Subcutaneous adipose tissue (tissue), 4 donors: ENCODE results near the gene GNB1. TPM values are rescaled to one million over a fixed set of nuclear protein-coding genes. Genes with fewer than 3 reads are reported as not detected.

Experiments
- CTCF ChIP-seq: fragments of 450-650 bp; IDR thresholded peaks from one replicate; pipeline ENCODE4 v1.5.1; 2016; ENCODE audit warnings: low read depth, mild to moderate bottlenecking, control low read depth, antibody characterized with exemption, moderate library complexity
- total RNA-seq, 4 donors: library from RNA; depleted of rRNA; stranded (reverse); fragments of >200 nt; gene quantifications; one replicate each; pipeline ENCODE4 v1.1.0, GENCODE V29; 2016

Gene GNB1
- total RNA-seq, 4 donors from 2014 or later = 157 to 173 (median 164) TPM

- no peak for TF ChIP-seq CTCF
Observed at GRCh38 chr1:1760715-1761114, 130.2 kb downstream of the GNB1 start.

DNA sequence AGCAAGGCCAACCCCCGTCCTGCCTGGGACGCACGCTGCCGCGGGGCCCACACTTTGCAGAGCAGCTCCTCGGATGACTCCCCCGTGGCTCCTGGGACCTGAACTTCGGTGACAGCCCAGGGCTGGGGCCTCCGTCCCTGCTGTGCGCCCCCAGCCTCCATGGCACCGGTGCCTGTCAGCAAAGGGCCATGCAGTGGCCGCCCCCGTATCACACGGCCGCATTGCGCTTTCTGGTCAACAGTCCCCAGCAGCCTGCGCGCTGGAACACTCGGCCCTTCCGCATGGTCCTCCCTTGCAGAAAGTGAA, 130.6 kb downstream of the GNB1 start:
- no peak for TF ChIP-seq CTCF

DNA sequence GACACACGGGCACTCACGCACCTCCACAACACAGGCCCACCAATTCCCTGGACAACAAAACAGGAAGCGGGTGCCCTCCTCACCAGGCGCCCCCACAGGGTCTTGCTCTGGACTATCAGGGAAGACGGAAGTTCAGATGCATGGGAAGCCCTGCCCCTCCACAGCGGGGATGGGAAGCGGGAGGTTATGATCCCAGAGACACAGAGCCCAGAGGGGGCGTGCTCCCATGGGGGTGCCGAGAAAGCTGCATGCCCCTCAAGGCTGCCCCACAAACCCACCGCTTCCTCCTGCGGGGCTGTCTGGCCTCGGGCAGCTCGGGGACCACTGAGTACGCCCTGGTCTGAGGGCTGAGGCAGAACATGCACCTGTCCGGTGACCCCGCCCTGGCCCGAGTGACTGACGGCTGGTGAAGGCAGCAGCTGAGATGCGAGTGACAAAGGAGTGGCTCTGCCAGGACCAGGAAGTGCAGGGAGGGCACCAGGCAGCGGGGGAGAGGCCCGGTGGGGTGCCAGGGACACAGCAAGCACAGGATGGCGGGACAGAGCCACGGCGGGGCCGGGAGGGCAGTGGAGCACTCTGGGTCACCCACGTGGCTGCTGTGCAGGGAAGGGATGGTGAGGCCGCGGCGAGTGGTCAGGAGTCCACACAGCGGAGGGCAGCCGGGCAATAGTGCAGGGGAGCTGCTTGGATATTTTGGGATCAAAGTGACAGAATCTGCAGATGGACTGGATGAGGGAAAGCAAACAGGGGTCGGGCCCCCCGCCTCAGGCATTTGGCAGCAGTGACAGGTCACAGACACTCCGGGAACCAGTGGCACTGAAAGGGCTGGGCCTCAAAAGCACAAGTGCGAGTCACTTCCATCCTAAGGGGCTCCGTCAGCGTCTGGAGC, 131.2 kb downstream of the GNB1 start:
- no peak for TF ChIP-seq CTCF

DNA sequence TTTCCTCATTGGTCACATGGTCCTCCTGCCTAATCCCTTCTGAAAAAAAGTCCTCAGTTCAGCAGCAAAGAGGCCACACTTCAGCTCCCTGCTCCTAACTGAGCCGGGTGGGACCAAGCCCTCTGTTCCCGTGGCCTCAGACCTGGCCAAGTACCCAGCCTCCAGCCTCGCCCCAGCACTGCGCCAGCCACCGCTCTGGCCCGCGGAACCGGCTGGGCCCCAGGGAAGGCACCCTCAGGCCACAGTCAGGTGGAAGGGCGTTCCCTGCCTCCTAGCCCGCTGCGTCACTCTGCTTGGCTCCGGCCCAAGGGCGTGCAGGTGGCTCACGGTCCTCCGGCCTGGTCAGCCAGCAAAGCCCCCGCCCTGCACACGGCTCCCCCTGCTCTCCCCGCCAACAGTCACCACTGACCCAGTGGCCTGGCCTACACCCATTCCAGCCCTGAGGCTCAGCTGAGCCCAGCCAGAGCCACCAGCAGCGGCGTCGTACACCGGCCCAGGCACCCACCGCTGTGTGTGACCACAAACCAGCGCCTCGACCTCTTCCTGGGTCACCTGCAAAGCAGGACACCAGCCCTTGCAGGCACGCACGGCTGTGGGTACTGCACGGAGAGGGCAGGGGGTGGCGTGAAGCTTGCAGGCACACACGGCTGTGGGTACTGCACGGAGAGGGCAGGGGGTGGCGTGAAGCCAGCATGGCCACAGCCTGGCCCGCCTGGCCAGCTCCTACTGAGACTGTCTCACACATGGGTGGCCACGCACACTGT, 132.0 kb downstream of the GNB1 start:
- no peak for TF ChIP-seq CTCF

DNA sequence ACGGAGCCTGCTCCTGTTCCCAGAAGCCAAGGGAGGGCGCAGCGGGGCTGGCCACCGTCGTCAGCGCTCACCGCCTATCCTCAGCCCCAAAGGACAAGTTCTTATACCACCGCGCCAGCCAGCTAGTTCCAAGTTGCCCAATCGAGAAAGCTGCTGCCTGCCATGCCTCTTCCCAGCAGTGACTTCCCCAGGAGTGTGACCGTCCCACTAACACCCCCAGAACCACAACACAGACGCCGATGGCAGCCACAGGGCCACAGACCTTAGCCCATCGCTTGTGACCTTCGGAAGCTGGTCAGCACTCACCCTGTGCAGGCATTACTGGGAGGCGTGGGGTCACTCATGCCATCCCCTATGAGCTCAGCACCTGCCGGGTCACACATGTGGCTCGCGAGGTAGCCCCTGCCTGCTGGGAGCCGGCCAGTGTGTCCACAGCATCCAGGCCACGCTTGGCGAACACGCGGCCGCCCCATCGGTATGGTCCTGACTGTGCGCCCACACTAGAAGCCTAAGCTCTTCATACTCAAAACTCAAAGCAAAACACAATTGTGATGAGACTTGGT, 132.7 kb downstream of the GNB1 start:
- no peak for TF ChIP-seq CTCF

- no peak for TF ChIP-seq CTCF
Observed at GRCh38 chr1:1757422-1758058, 133.3 kb downstream of the GNB1 start.
